Right lobe of liver (tissue), 4 donors: ENCODE data around the gene MTRR.

Experiments used
- CTCF ChIP-seq, 4 donors: fragments of 200-600 bp in 3 of 4; fragments of 450-650 bp in 1 of 4; IDR thresholded peaks; one replicate each; pipeline versions ENCODE4 v1.5.1 to v1.8.0; 2016 to 2022; ENCODE audit warnings: antibody characterized with exemption in 4 of 4, mild to moderate bottlenecking in 2 of 4
- POLR2A ChIP-seq: fragments of 450-650 bp; IDR thresholded peaks from one replicate; pipeline ENCODE4 v1.6.1; 2017; ENCODE audit warnings: antibody characterized with exemption, mild to moderate bottlenecking
- donor health status: DM: no; HTN: no; CAD: no.
- donor health status: DM: no; HTN: no; CAD: no.
- donor health status: DM: no; HTN: yes; CAD: no.

- no peak for TF ChIP-seq POLR2A
- peak; percentile 67 to 79 (median 74) for TF ChIP-seq CTCF (IDR thresholded peaks at IDR 0.05)
Measured at GRCh38 chr5:7927466-7928375, 58.8 kb downstream of the MTRR start.
